HepG2 (cell line): ENCODE results near the gene SLC1A5. TPM values are rescaled to one million over a fixed set of nuclear protein-coding genes. Genes with fewer than 3 reads are reported as not detected.

Experiments
- ATAC-seq: fragments of 200-7000 bp; cut with Tn5 transposase; 3 replicates; pipeline ENCODE4 v1.9.1; 2020; ENCODE audit warnings: mild to moderate bottlenecking, moderate library complexity
- BruUV-seq: library from RNA; stranded (reverse); fragments of 400-500 nt; replicated peaks from 2 replicates; lab custom pipeline; 2021; lab: Mats Ljungman, UMichigan
- CTCF ChIA-PET: fragments of 300-600 bp; formaldehyde crosslinking; extraction: SDS; loops from one replicate; lab custom pipeline; 2021; ENCODE audit warnings: low total read pairs, inconsistent platforms, low intra/inter-chr PET ratio; lab: Yijun Ruan, JAX
- POLR2A ChIA-PET: fragments of 350-600 bp; sonication (Branson Sonifier 250); formaldehyde crosslinking; loops from one replicate; lab custom pipeline; 2020; ENCODE audit warnings: antibody characterized with exemption, inconsistent platforms; lab: Yijun Ruan, JAX
- DNase-seq: peaks from one replicate; pipeline ENCODE4 v3.0.0-alpha.2; 2015; ENCODE audit warnings: low spot score
- FAIRE-seq: peaks from 3 replicates; lab custom pipeline; 2011; peaks lifted over from hg19 to GRCh38; lab: Jason Lieb, UNC
- H2AFZ ChIP-seq: one replicate; pipeline ENCODE4 v1.6.1; 2011; ENCODE audit warnings: low read length, inconsistent platforms
- H3K27ac ChIP-seq: fragments of 300-600 bp; 3 replicates; pipeline ENCODE4 v1.8.0; 2011; ENCODE audit warnings: mixed run types, mild to moderate bottlenecking, mixed read lengths, low read length, inconsistent platforms; ENCODE audit not compliant: insufficient read depth; ENCODE audit errors: extremely low read length
- H3K27me3 ChIP-seq, 2 experiments: fragments of 200-600 bp in 1 of 2; 2 replicates in 1 of 2; 3 replicates in 1 of 2; pipeline versions ENCODE4 v1.6.0 to v1.8.0; 2011; ENCODE audit warnings: low read length in 2 of 2, mild to moderate bottlenecking in 2 of 2, moderate library complexity in 2 of 2, inconsistent platforms in 1 of 2; ENCODE audit not compliant: insufficient read depth in 2 of 2, control insufficient read depth in 1 of 2
- H3K36me3 ChIP-seq, 2 experiments: fragments of 200-600 bp in 1 of 2; replicated peaks in 1 of 2; 2 replicates in 1 of 2; 3 replicates in 1 of 2; pipeline versions ENCODE4 v1.5.1 to v1.8.0; 2011; ENCODE audit warnings: low read length in 2 of 2, inconsistent platforms in 1 of 2; ENCODE audit not compliant: insufficient read depth in 2 of 2, control insufficient read depth in 1 of 2
- H3K4me1 ChIP-seq: 2 replicates; pipeline ENCODE4 v1.5.1; 2012; ENCODE audit warnings: low read length, inconsistent platforms; ENCODE audit not compliant: insufficient read depth
- H3K4me2 ChIP-seq: 2 replicates; pipeline ENCODE4 v1.6.0; 2011; ENCODE audit warnings: low read depth, low read length, inconsistent platforms
- H3K4me3 ChIP-seq, 3 experiments: fragments of 200-600 bp in 1 of 3; sonication (generic), shearing (Covaris generic) in 1 of 3; replicated peaks in 1 of 3; 2 replicates each; pipeline ENCODE4 v1.5.1; 2011 to 2016; ENCODE audit warnings: low read length in 3 of 3, inconsistent platforms in 2 of 3, low read depth in 2 of 3, mild to moderate bottlenecking in 2 of 3, control low read depth in 1 of 3, mixed read lengths in 1 of 3; ENCODE audit not compliant: insufficient read depth in 1 of 3
- H3K79me2 ChIP-seq: one replicate; pipeline ENCODE4 v1.6.1; 2011; ENCODE audit warnings: low read length, inconsistent platforms; ENCODE audit not compliant: insufficient read depth
- H3K9ac ChIP-seq: 2 replicates; pipeline ENCODE4 v1.6.0; 2011; ENCODE audit warnings: mild to moderate bottlenecking, low read depth, low read length, inconsistent platforms; ENCODE audit not compliant: insufficient read depth
- H3K9me3 ChIP-seq: 2 replicates; pipeline ENCODE4 v1.5.1; 2012; ENCODE audit warnings: mild to moderate bottlenecking, low read length
- H4K20me1 ChIP-seq: 2 replicates; pipeline ENCODE4 v1.6.0; 2011; ENCODE audit warnings: inconsistent platforms, mild to moderate bottlenecking, low read length, moderate library complexity; ENCODE audit not compliant: insufficient read depth
- FOXM1 ChIP-seq: sonication (generic); formaldehyde crosslinking; IDR thresholded peaks from 2 replicates; pipeline ENCODE4 v1.5.0; 2020; ENCODE audit warnings: missing genetic modification reagents
- JUNB ChIP-seq: sonication (generic); formaldehyde crosslinking; IDR thresholded peaks from 2 replicates; pipeline ENCODE4 v1.8.0; 2022; ENCODE audit warnings: missing genetic modification reagents, mild to moderate bottlenecking, borderline replicate concordance
- LCORL ChIP-seq, 2 experiments: fragments of 450-650 bp in 1 of 2; sonication (generic) in 1 of 2; formaldehyde crosslinking in 1 of 2; IDR thresholded peaks; 2 replicates each; pipeline versions ENCODE4 v1.5.0 to v1.6.1; 2017 to 2020; ENCODE audit warnings: antibody characterized with exemption in 1 of 2, missing genetic modification reagents in 1 of 2
- POLR2AphosphoS5 ChIP-seq: IDR thresholded peaks from 2 replicates; pipeline ENCODE4 v1.6.1; 2012; ENCODE audit warnings: low read depth, low read length
- WGBS: methylation state at CpG from one replicate; pipeline ENCODE4 v1.1.6; 2017; ENCODE audit warnings: low lambda C conversion rate; 5-methylcytosine and 5-hydroxymethylcytosine counted together
- in situ Hi-C: cut with HindIII; loops from 2 replicates; pipeline ENCODE4 v1.10.0; 2017; ENCODE audit warnings: low pct_unique_long_range_greater_than_20kb; ENCODE audit not compliant: extremely low pct_ligation_motif_present
- intact Hi-C: fragments of 100-400 bp; cut with micrococcal nuclease; formaldehyde crosslinking; loops from one replicate; pipeline ENCODE4 v1.10.0; 2022; ENCODE audit not compliant: unreplicated experiment
- polyA plus RNA-seq, 8 experiments: library from polyadenylated mRNA; depleted of rRNA in 3 of 8; stranded (reverse) in 7 of 8; unstranded in 1 of 8; fragments of >200 nt; fragmentation: Illumina TruSeq in 4 of 8; extraction: Trizol in 4 of 8; gene quantifications; 2 replicates each; pipeline versions ENCODE4 v1.2.1 to v1.2.3, GENCODE V29; 2011 to 2016; ENCODE audit warnings: low read depth in 4 of 8, missing spikeins in 1 of 8, mixed read lengths in 1 of 8; ENCODE audit not compliant: insufficient read depth in 1 of 8
- total RNA-seq, 5 experiments: library from RNA; depleted of rRNA; stranded (reverse); fragments of >200 nt; fragmentation: Illumina TruSeq; extraction: Trizol; gene quantifications; 2 replicates each; pipeline ENCODE4 v1.2.3, GENCODE V29; 2016; ENCODE audit warnings: low read depth in 1 of 5

The SLC1A5 gene
- total and polyA plus RNA-seq, 2 of the 13 experiments (the other 11 are each of a cell fraction or from before 2014, with no cell fraction given), result 120 to 159 TPM

DNA sequence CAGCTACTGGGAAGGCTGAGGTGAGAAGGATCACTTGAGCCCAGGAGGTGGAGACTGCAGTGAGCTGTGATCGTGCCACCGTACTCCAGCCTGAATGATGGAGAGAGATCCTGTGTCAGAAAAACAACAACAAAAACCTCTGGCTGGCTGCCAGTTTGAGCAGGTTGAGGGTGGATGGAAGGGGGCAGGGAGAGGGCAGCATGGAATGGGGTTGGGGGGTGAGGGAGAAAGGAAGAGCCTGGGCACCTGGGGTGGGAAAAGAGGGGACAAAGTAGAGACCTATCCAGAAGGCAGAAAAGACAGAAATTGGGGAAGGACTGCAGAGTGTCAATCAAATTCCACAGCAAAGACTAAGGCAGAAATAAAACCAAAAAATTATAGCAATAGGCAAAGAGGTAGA, 4.7 kb downstream of the SLC1A5 start:
- Histone ChIP-seq H3K4me3 (peak overlapping the region; percentile 87 to 100 (median 98); a peak in 5 of 6 replicates), H3K27ac (peak overlapping the region; percentile 82), H3K9ac (peak overlapping the region; percentile 95), H3K4me1 (peaks cover 51% of the 10 kb centered on the region), H3K36me3 (peaks cover 29 to 47% of the 10 kb centered on the region in 2 experiments), H3K79me2 (peaks cover 68% of the 10 kb centered on the region), H2AFZ (no peak overlapping the region), H4K20me1 (peaks cover 32% of the 10 kb centered on the region), H3K9me3 (no peaks in the 10 kb centered on the region), H3K4me2 (peak overlapping the region; percentile 99), H3K27me3 (no peaks in the 10 kb centered on the region; a peak in 1 of 5 replicates)
- intact Hi-C loops (no loop called here), in situ Hi-C loops (loop anchor here (5.0 kb wide), 1 partner anchor 59 kb away; no protein-coding TSS in a partner anchor)
- WGBS, result 89% methylated on average over 2 of the region's 2 CpGs
- ATAC-seq, result no peak
- POLR2A ChIA-PET, result interaction anchor here (1.7 to 5.9 kb wide), 6 partner anchors 9 to 107 kb away, joined by 4 to 66 read pairs (median 12); no protein-coding TSS in a partner anchor
- no peak for DNase-seq
- no peak for TF ChIP-seq FOXM1 (CRISPR knock-in tag)
- peak; percentile 26; the same call in 1 of the 2 replicates for TF ChIP-seq LCORL (IDR thresholded peaks at IDR 0.05)
- no peak for TF ChIP-seq LCORL (CRISPR knock-in tag; IDR thresholded peaks at IDR 0.05)
- CTCF ChIA-PET, result no interaction called here
- no TSS peak for BruUV-seq
- FAIRE-seq, result no peak

DNA sequence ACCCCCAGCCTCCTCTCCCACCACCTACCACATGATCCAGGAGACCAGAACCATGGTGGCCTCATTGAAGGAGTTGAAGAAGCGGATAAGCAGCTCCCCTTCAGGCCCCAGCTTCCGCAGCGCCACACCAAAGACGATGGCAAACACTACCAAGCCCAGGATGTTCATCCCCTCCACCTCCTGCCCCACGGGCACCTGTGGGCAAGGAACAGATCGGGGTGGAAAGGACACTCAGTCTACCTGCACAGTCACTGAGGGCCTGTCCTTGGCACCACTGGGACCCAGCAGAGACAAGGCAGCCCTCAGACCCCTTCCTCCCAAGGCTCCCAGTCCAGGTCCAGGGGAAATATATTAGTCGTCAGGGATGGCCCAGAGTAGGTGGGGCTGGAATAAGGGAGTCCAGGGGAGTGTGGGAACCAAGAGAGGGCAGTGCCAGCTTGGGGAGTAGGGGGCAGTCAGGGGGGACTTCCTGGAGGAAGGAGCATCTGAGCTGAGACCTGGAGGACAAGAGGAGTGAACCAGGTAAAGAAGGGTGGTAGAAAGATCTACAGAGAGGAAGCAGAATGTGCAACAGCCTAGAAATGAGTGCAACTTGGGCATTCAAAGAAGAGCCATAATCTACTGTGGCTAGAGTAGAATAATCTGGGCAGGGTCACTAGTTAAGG, 5.9 kb downstream of the SLC1A5 start:
- POLR2A ChIA-PET, result interaction anchor here (2.6 kb wide), 1 partner anchor 15 kb away, joined by 9 read pairs; no protein-coding TSS in a partner anchor

More for the DNA sequence above, 5.9 kb downstream of the SLC1A5 start:
- TF ChIP-seq POLR2AphosphoS5 (0 out of 2 replicates have a peak, but pooled peaks have one; percentile 19), JUNB (CRISPR knock-in tag) (no peak)
- TF ChIP-seq, all 625 proteins: peak for 1
- Histone ChIP-seq H3K36me3 (peaks cover 33 to 58% of the 10 kb centered on the region in 2 experiments), H3K27me3 (no peaks in the 10 kb centered on the region; a peak in 1 of 5 replicates), H3K27ac (peak overlapping the region; percentile 20), H3K4me2 (peak overlapping the region; percentile 3), H3K9ac (0 out of 2 replicates have a peak overlapping the region, but pooled peaks have one; percentile 5), H3K9me3 (no peaks in the 10 kb centered on the region), H2AFZ (no peak overlapping the region), H3K4me1 (peaks cover 50% of the 10 kb centered on the region), H4K20me1 (peaks cover 38% of the 10 kb centered on the region), H3K79me2 (peaks cover 60% of the 10 kb centered on the region), H3K4me3 (no peak overlapping the region)
- CTCF ChIA-PET, result no interaction called here
- in situ Hi-C loops (loop anchor here (5.0 kb wide), 1 partner anchor 60 kb away; no protein-coding TSS in a partner anchor), intact Hi-C loops (no loop called here)
- WGBS, result 98% methylated on average over 7 of the region's 7 CpGs
- no peak for FAIRE-seq
- BruUV-seq, result no TSS peak
- ATAC-seq, result no peak
- no peak for DNase-seq
